ACC112 (cell line): ENCODE data around the gene KLK3.
"Not testable (repeated sequence)": the region's sequence is repeated elsewhere in the genome, so short reads cannot be mapped to it uniquely, and the experiment has no call there.

ENCODE experiments used
- H2AFZ ChIP-seq: fragments of 200-600 bp; sonication (generic); one replicate; pipeline ENCODE4 v1.6.0; 2017; ENCODE audit warnings: antibody characterized with exemption, low read length; ENCODE audit not compliant: unreplicated experiment
- H3K27ac ChIP-seq: fragments of 200-600 bp; sonication (generic); 2 replicates; pipeline ENCODE4 v1.5.1; 2014; ENCODE audit warnings: low read depth, mild to moderate bottlenecking, antibody characterized with exemption, low read length, moderate library complexity
- H3K27me3 ChIP-seq: fragments of 200-600 bp; sonication (generic); 2 replicates; pipeline ENCODE4 v1.6.1; 2014; ENCODE audit warnings: mild to moderate bottlenecking, antibody characterized with exemption, low read length, moderate library complexity, mixed read lengths; ENCODE audit not compliant: insufficient read depth
- H3K36me3 ChIP-seq: fragments of 200-600 bp; sonication (generic); 2 replicates; pipeline ENCODE4 v1.6.1; 2016; ENCODE audit warnings: mild to moderate bottlenecking, antibody characterized with exemption, low read length, moderate library complexity, mixed read lengths; ENCODE audit not compliant: insufficient read depth
- H3K4me1 ChIP-seq: fragments of 200-600 bp; sonication (generic); one replicate; pipeline ENCODE4 v1.6.1; 2016; ENCODE audit warnings: low read length, mixed read lengths; ENCODE audit not compliant: insufficient read depth, unreplicated experiment, control insufficient read depth
- H3K4me3 ChIP-seq: fragments of 200-600 bp; sonication (generic); 2 replicates; pipeline ENCODE4 v1.5.1; 2014; ENCODE audit warnings: mild to moderate bottlenecking, low read depth, low read length
- H3K79me2 ChIP-seq: fragments of 200-600 bp; sonication (generic); one replicate; pipeline ENCODE4 v1.6.0; 2016; ENCODE audit warnings: low read length; ENCODE audit not compliant: control insufficient read depth, unreplicated experiment, insufficient read depth

The KLK3 gene

GRCh38 chr19:50890422-50891252 lies 35.9 kb downstream of the KLK3 start:
- Histone ChIP-seq H3K27me3 (peaks cover 26% of the 10 kb centered on the region), H3K36me3 (no peaks in the 10 kb centered on the region), H3K79me2 (no peaks in the 10 kb centered on the region), H3K4me1 (no peaks in the 10 kb centered on the region), H2AFZ (no peak overlapping the region), H3K4me3 (no peak overlapping the region), H3K27ac (no peak overlapping the region)

- H3K27ac ChIP-seq, result no peak overlapping the region
- no peak overlapping the region for H3K4me3 ChIP-seq
- no peaks in the 10 kb centered on the region for H3K36me3 ChIP-seq
- no peaks in the 10 kb centered on the region for H3K4me1 ChIP-seq
- no peaks in the 10 kb centered on the region for H3K79me2 ChIP-seq
- H2AFZ ChIP-seq, result no peak overlapping the region
- H3K27me3 ChIP-seq, result peaks cover 22% of the 10 kb centered on the region
These were observed 36.5 kb downstream of the KLK3 start for GRCh38 chr19:50891253-50891625.

GRCh38 chr19:50893047-50893736 lies 38.5 kb downstream of the KLK3 start:
- no peaks in the 10 kb centered on the region for H3K4me1 ChIP-seq
- no peaks in the 10 kb centered on the region for H3K36me3 ChIP-seq

GRCh38 chr19:50894478-50895356 lies 40.0 kb downstream of the KLK3 start:
- Histone ChIP-seq H3K36me3 (no peaks in the 10 kb centered on the region), H3K4me1 (no peaks in the 10 kb centered on the region), H3K79me2 (no peaks in the 10 kb centered on the region), H3K27me3 (peaks cover 22% of the 10 kb centered on the region), H2AFZ (no peak overlapping the region), H3K27ac (no peak overlapping the region), H3K4me3 (no peak overlapping the region)

More at GRCh38 chr19:50893047-50893736, 38.5 kb downstream of the KLK3 start:
- Histone ChIP-seq H3K27ac (no peak overlapping the region), H3K4me3 (no peak overlapping the region), H2AFZ (no peak overlapping the region), H3K79me2 (no peaks in the 10 kb centered on the region), H3K27me3 (peaks cover 19% of the 10 kb centered on the region; the same call in 1 of the 2 replicates)

- not testable (repeated sequence) for H3K79me2 ChIP-seq, H3K4me1 ChIP-seq, H3K27ac ChIP-seq, H3K4me3 ChIP-seq, H2AFZ ChIP-seq, H3K36me3 ChIP-seq
- H3K27me3 ChIP-seq, result peaks cover 22% of the 10 kb centered on the region
These were observed 41.4 kb downstream of the KLK3 start for GRCh38 chr19:50896089-50896590.

GRCh38 chr19:50896591-50897190 lies 42.0 kb downstream of the KLK3 start:
- Histone ChIP-seq H3K27me3 (peaks cover 22% of the 10 kb centered on the region), H3K36me3 (no peaks in the 10 kb centered on the region), H2AFZ (no peak overlapping the region), H3K4me1 (no peaks in the 10 kb centered on the region), H3K79me2 (no peaks in the 10 kb centered on the region), H3K4me3 (no peak overlapping the region), H3K27ac (no peak overlapping the region)

- Histone ChIP-seq H3K36me3 (no peaks in the 10 kb centered on the region), H3K27ac (no peak overlapping the region), H3K27me3 (peaks cover 23% of the 10 kb centered on the region), H3K79me2 (no peaks in the 10 kb centered on the region), H3K4me3 (no peak overlapping the region), H3K4me1 (no peaks in the 10 kb centered on the region), H2AFZ (no peak overlapping the region)
These were observed 42.5 kb downstream of the KLK3 start for GRCh38 chr19:50897191-50897607.

GRCh38 chr19:50897612-50898011 lies 42.9 kb downstream of the KLK3 start:
- H3K27ac ChIP-seq, result no peak overlapping the region
- H3K27me3 ChIP-seq, result peaks cover 27% of the 10 kb centered on the region
- H3K79me2 ChIP-seq, result no peaks in the 10 kb centered on the region
- H3K36me3 ChIP-seq, result no peaks in the 10 kb centered on the region
- H3K4me3 ChIP-seq, result no peak overlapping the region
- no peak overlapping the region for H2AFZ ChIP-seq
- H3K4me1 ChIP-seq, result no peaks in the 10 kb centered on the region

GRCh38 chr19:50898018-50898417 lies 43.3 kb downstream of the KLK3 start:
- no peaks in the 10 kb centered on the region for H3K79me2 ChIP-seq
- H3K27ac ChIP-seq, result no peak overlapping the region

GRCh38 chr19:50899569-50899968 lies 44.9 kb downstream of the KLK3 start:
- Histone ChIP-seq H3K27me3 (peaks cover 27% of the 10 kb centered on the region), H3K36me3 (no peaks in the 10 kb centered on the region), H3K4me3 (no peak overlapping the region), H2AFZ (no peak overlapping the region), H3K27ac (no peak overlapping the region), H3K79me2 (no peaks in the 10 kb centered on the region), H3K4me1 (no peaks in the 10 kb centered on the region)

More at GRCh38 chr19:50898018-50898417, 43.3 kb downstream of the KLK3 start:
- Histone ChIP-seq H3K27me3 (peaks cover 27% of the 10 kb centered on the region), H2AFZ (no peak overlapping the region), H3K36me3 (no peaks in the 10 kb centered on the region), H3K4me3 (no peak overlapping the region), H3K4me1 (no peaks in the 10 kb centered on the region)
